ENCODE measurements around the gene ADGRF3. TPM values are rescaled to one million over a fixed set of nuclear protein-coding genes. Genes with fewer than 3 reads are reported as not detected.

Gene ADGRF3
- total and polyA plus RNA-seq, 2 of the 13 experiments (the other 11 are each of a cell fraction or from before 2014, with no cell fraction given): 0.40 to 1.5 TPM

DNA sequence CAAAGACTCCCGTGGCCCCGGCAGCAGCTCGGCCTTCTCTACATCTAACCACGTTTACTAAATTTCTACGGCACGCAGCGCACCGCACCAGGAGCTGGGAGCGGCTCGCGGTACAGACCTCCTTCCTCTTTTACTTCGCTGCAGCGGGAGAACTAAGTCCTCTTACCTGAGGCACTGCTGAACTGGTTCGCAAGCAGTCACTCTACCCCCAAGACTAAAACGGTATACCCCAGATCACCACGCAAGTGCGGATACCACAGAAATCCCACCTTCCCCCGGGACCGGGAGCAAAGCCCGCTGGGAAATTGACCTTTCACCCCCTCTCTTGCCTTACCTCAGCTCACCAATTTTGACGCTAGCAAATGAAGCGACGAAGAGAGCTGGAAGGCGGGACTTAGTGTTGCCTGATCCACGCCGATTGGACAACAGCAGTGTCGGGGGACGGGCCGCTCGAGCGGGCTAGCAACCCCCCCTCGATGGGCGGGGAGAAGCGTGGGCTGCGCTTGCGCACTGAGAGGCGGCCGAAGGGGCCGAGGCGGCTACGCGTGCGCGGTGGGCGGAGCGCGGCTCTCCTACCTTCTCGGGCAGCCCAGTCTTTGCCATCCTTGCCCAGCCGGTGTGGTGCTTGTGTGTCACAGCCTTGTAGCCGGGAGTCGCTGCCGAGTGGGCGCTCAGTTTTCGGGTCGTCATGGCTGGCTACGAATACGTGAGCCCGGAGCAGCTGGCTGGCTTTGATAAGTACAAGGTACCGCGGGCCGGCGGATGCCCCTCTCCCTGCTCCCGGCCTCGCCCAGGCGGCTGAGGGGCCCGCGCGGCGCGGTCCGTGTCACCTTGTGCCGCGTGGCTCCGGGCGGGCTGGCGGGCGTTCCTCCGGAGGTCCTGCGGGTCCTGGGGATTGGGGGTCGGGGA, 790 bp downstream of the ADGRF3 start, which contains the start of gene SELENOI (continued):
- TF ChIP-seq ZBED4 (CRISPR knock-in tag; IDR thresholded peaks at IDR 0.05; ENCODE audit: borderline replicate concordance) (no peak; the same call in 1 of the 2 replicates), ZNF670 (CRISPR knock-in tag; IDR thresholded peaks at IDR 0.05; ENCODE audit: borderline replicate concordance) (peak; percentile 90), ZNF496 (CRISPR knock-in tag; IDR thresholded peaks at IDR 0.05; ENCODE audit: insufficient replicate concordance) (no peak), ZNF839 (CRISPR knock-in tag; IDR thresholded peaks at IDR 0.05; ENCODE audit: borderline replicate concordance) (peak; percentile 30; the same call in 1 of the 2 replicates), TP53 (CRISPR knock-in tag; conservative IDR thresholded peaks at IDR 0.05) (no peak), ZNF180 (CRISPR knock-in tag; IDR thresholded peaks at IDR 0.05; ENCODE audit: borderline replicate concordance, low read depth) (no peak), ZFP1 (CRISPR knock-in tag; IDR thresholded peaks at IDR 0.05) (no peak; the same call in 1 of the 2 replicates), MTF2 (CRISPR knock-in tag; IDR thresholded peaks at IDR 0.05; ENCODE audit: borderline replicate concordance) (no peak), ZNF382 (CRISPR knock-in tag; IDR thresholded peaks at IDR 0.05; ENCODE audit: borderline replicate concordance) (no peak), NFKBIZ (CRISPR knock-in tag; IDR thresholded peaks at IDR 0.05) (no peak), NBN (conservative IDR thresholded peaks at IDR 0.05) (no peak), MAZ (IDR thresholded peaks at IDR 0.05; ENCODE audit: borderline replicate concordance, low read depth, low read length) (peak; percentile 83; the same call in 1 of the 2 replicates), MAZ (CRISPR knock-in tag; IDR thresholded peaks at IDR 0.05; ENCODE audit: low read depth) (peak; percentile 93), HMG20A (CRISPR knock-in tag; IDR thresholded peaks at IDR 0.05; ENCODE audit: borderline replicate concordance) (peak; percentile 45; the same call in 1 of the 2 replicates), THRA (CRISPR knock-in tag; IDR thresholded peaks at IDR 0.05; ENCODE audit: borderline replicate concordance) (peak; percentile 32; the same call in 1 of the 2 replicates), MIER2 (CRISPR knock-in tag; IDR thresholded peaks at IDR 0.05) (peak; percentile 47), MIER3 (CRISPR knock-in tag; IDR thresholded peaks at IDR 0.05; ENCODE audit: borderline replicate concordance) (peak; percentile 79; the same call in 1 of the 2 replicates)
- TF ChIP-seq, protein P1, sequence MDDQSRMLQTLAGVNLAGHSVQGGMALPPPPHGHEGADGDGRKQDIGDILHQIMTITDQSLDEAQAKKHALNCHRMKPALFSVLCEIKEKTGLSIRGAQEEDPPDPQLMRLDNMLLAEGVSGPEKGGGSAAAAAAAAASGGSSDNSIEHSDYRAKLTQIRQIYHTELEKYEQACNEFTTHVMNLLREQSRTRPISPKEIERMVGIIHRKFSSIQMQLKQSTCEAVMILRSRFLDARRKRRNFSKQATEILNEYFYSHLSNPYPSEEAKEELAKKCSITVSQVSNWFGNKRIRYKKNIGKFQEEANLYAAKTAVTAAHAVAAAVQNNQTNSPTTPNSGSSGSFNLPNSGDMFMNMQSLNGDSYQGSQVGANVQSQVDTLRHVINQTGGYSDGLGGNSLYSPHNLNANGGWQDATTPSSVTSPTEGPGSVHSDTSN (CRISPR knock-in tag; IDR thresholded peaks at IDR 0.05; ENCODE audit: borderline replicate concordance): no peak
- TF ChIP-seq, protein P2, sequence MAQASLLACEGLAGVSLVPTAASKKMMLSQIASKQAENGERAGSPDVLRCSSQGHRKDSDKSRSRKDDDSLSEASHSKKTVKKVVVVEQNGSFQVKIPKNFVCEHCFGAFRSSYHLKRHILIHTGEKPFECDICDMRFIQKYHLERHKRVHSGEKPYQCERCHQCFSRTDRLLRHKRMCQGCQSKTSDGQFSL (CRISPR knock-in tag; IDR thresholded peaks at IDR 0.05): peak; percentile 53
- TF ChIP-seq, protein P3, sequence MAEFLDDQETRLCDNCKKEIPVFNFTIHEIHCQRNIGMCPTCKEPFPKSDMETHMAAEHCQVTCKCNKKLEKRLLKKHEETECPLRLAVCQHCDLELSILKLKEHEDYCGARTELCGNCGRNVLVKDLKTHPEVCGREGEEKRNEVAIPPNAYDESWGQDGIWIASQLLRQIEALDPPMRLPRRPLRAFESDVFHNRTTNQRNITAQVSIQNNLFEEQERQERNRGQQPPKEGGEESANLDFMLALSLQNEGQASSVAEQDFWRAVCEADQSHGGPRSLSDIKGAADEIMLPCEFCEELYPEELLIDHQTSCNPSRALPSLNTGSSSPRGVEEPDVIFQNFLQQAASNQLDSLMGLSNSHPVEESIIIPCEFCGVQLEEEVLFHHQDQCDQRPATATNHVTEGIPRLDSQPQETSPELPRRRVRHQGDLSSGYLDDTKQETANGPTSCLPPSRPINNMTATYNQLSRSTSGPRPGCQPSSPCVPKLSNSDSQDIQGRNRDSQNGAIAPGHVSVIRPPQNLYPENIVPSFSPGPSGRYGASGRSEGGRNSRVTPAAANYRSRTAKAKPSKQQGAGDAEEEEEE (CRISPR knock-in tag; IDR thresholded peaks at IDR 0.05; ENCODE audit: borderline replicate concordance): no peak; the same call in 1 of the 2 replicates
